ENCODE data around the gene LRPPRC. TPM values are rescaled to one million over a fixed set of nuclear protein-coding genes. Genes with fewer than 3 reads are reported as not detected.

The LRPPRC gene
- total RNA-seq = 37.2 and 38.7 TPM in 2 replicates

DNA sequence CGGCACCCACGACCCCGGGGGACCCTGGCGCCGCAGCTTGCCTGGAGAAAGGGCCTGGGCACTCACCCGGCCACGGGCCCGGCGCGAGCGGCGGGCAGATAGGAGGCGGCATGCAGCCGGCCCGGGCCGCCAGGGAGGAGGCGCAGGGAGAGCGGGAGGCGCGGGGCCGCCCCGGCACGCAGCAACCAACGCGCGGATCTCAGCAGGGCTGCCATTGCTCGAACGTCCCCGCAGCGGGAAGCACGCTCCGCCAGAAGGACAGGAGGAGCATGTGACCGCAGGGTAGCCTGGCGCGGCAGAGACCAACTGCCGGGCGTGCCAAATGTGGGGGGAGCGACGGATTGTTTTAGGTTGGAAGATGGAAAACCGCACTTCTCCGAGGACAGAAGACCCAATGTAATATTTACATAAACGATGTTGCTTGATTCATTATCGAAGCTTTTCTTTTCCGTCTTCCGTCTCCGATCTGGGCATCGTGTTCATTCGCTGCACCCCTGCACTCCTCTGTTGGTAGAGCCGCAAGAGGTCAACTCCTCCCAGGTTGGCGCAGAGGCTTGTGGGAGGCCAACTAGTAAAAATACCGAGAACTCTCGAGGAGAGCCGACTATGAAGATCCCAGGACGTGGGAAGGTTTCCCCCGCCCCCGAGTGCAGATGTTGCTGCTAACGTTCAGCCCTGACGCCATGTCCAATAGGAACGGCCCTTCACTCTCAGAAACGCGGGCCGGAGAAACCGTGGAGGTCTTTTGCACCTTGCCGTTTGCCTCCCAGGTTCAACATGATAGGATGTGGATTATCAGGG lies at the start of gene LRPPRC:
TSS of gene LRPPRC (minus strand) at position 257 of the 801 bp plus-strand sequence. CDS start at position 215, 42 bp downstream.

DNA sequence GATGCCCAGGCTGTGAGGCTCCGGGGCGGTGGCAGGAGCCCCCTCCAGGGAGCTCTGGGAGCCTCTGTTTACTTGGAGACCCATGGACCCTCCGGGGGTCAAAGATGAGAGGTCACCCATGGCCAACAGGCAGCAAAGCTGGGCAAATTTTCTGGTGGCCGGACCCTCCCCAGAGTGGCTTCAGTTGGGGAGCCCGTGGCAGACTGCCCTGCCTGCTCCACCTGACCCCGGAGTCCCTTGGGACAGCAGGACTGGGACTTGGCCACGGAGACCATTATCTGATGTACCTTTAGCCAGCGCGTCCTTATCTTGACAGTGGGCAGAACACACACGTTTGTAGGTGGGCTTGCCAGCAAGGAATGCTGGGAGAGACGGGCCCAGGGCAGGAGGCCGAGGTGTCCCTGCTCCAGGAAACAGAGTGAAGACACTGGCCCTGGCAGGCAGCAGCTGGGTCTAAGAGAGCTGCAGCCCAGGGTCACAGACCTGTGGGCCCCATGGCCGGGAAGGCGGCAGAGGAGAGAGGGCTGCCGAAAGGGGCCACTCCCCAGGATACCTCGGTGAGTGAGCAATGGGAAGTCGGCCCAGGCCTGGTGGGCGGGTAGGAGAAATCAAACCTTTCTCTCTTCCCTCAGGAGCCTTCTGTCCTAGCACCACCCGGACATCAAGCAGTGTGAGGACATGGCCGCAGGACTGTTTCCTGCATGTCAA lies 157.1 kb downstream of the LRPPRC start, which contains the start of the genes ABCG5 and ABCG8:
TSS of gene ABCG5 (minus strand) at position 280 of the 708 bp plus-strand sequence. CDS start at position 120, 160 bp downstream.
TSS of gene ABCG8 (plus strand) at position 412 of the 708 bp plus-strand sequence. CDS start at position 495, 83 bp downstream.

Other genes with a start within 250 kb of the LRPPRC start
- 7.3 and 24.3 TPM in 2 replicates for gene DYNC2LI1, start 221.9 kb downstream of the LRPPRC start, total RNA-seq
- gene ABCG5, start 157.2 kb downstream of the LRPPRC start, total RNA-seq = not detected in 2 replicates
- not detected in 2 replicates for gene ABCG8, start 157.0 kb downstream of the LRPPRC start, total RNA-seq
- gene PPM1B, start 172.9 kb upstream of the LRPPRC start, total RNA-seq = 14.1 and 17.6 TPM in 2 replicates